HL-60/S4 treated with retinoic acid at 250 ng/mL for 4 days and 3 days (cell line): Measurements from ENCODE around the gene KIF24.
"Not testable (repeated sequence)": the region's sequence is repeated elsewhere in the genome, so short reads cannot be mapped to it uniquely, and the experiment has no call there.

ENCODE experiments used
- in situ Hi-C: fragments of 300-500 bp; cut with MboI; formaldehyde crosslinking; loops from 2 replicates; pipeline ENCODE4 v1.7.0; 2022; ENCODE audit warnings: low sequenced_read_pairs

The KIF24 gene

DNA sequence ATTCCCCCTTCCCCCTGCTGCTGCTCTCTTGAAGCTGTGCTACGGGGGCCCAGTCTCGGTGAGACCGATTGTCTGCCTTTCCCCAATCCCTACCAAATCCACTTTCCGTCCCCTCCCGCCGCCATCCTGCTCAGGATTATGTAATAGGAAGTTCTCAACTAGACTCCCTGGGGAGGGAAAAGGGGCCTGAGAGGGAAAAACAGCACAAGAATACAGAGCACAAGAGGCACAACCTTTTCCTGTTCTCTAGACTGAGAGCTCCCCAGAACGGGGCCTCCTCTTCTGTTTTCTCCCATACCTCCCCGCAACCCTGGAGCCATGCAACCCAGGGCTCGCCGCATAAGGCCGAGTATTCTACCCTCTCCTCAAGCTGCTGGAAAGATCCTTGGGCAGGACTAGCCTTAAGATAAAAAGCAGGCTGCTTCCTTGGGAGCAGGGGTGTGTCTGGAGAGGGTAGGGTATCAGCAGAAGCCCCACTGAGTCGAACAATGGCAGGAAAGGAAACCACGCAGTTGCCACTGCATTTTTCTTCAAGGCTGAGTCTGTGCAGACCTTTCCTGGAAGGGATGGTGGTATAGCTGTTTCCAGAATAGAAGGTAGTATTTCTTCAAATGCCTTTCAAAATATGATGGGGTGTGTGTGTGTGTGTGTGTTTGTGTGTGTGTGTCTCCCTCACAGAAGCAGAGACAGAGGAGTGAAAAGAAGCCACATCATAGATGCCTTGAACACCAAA, 34.7 kb upstream of the KIF24 start:
- in situ Hi-C loops, result no loop called here

DNA sequence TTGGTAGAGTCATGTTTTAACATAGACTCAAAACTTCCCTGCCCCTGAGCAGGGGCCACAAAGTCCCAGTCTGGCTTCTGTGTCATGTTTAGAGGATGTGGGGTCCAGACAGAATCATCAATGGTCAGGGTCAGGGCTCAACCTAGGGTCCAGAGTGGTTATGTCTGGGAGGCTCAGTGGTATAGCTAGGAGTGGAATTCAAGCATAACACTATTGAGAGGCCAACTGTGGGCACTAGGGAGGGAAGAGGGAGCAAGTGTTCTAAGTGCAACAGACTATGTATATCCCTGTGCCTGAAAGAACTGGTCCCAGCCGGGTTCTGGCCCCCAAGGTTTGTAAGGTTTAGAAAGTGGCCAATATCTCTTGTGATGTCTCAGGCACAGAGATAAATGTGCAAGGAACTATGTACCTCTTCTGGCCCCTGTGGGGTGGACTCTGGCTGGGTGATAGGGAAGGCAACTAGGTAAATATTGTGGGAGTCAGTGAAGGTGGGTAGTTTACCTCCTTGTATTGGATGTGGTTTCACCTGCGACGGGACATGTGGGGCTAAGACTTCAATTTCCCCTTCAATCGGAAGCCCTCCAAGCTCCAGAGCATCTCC, 33.6 kb upstream of the KIF24 start:
- in situ Hi-C loops, result no loop called here

DNA sequence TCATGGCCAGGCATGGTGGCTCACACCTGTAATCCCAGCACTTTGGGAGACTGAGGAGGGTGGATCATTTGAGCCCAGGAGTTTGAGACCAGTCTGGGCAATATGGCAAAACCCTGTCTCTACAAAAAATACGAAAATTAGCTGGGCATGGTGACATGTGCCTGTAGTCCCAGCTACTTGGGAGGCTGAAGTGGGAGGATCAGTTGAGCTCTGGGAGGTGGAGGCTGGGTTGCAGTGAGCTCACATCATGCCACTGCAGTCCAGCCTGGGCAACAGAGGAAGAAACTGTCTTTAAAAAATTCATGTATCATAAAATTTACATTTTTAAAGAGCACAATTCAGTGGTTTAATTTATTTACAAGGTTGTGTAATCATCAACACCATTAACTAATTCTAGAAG, 23.9 kb upstream of the KIF24 start:
- in situ Hi-C loops, result not testable (repeated sequence)

DNA sequence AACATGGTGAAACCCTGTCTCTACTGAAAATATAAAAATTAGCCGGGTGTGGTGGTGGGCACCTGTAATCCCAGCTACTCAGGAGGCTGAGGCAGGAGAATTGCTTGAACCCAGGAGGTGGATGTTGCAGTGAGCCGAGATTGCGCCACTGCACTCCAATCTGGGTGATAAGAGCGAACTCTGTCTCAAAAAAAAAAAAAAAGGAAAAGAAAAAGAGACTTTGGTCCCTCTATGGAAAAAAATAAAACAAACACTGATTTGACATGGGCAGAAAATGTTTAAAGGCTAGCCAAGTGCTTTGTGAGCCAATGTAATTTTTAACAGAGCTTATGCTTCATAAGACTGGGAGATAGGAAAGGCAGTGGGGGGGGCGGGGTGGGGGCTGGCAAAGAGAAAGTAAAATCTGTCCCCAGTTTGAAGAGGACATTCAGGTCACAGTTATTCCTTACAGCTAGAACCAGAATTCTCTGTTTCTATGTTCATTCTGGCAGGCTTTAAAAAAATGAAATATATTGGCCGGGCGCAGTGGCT, 23.1 kb upstream of the KIF24 start:
- in situ Hi-C loops, result not testable (repeated sequence)

DNA sequence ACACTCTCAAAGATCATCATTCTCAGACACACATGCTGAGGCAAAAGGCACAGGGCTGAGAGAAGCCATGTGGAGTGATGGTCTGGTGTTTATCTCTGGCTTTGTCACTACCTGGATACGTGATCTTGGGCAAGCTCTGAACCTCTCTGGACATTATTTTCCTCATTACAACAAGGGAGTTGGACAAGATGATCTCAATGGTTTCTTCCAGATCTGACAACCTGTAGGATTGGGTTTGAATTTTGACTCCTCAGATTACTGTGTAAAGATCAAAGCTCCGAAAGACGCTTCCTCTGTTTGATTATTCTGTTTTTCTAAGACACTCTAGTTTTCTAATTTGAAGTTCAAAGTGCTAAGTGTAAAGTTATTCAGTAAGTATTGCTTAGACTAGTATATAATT, 20.3 kb upstream of the KIF24 start:
- in situ Hi-C loops, result no loop called here

DNA sequence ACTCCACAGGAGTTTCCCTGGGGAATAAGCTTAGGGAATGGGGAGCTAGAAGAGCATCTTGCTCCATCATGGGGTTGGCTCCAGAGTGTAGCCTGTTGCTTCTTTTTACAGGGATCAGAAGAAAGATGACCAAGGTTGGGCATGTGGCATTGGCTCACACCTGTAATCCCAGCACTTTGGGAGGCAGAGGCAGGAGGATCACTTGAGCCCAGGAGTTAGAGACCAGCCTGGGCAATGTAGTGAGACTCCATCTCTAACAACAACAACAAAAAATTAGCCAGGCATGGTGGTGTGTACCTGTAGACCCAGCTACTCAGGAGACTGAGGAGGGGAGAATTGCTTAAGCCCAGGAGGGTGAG, 18.7 kb upstream of the KIF24 start:
- in situ Hi-C loops, result no loop called here

DNA sequence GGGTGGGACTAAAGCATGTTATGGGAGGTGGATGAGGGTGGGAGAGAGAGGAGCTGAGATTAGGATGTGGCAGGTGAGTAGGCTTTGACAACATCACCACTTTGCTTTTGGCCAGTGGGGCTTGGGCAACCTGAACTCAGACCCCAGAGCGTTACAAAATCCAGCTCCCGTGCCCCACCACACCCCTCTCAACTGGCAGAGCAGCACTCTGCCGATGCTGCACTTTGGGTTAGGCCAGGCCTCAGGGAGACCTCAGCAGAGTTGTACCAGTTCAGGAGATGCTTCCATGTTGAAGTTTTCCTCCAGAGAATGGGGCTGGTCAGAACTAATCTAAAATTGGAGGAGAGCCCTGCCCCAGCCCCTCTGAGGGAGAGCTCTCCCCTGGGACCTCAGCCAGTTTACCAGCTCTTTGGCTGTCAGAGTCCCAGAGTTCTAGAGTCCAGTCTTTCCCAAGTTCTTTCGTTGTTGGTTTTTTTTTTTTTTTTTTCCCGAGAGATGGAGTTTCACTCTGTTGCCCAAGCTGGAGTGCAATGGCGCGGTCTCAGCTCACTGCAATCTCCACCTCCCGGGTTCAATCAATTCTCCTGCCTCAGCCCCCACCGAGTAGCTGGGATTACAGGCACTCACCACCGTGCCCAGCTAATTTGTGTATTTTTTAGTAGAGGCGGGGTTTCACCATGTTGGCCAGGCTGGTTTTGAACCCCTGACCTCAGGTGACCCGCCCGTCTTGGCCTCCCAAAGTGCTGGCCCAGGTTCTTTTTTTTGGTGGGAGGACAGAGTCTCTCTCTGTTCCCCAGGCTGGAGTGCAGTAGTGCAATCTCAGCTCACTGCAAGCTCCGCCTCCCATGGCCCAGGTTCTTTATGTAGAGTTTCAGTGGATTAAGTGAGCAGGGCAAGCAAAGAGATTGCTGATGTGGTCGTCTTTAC, 18.1 kb upstream of the KIF24 start:
- in situ Hi-C loops, result no loop called here

DNA sequence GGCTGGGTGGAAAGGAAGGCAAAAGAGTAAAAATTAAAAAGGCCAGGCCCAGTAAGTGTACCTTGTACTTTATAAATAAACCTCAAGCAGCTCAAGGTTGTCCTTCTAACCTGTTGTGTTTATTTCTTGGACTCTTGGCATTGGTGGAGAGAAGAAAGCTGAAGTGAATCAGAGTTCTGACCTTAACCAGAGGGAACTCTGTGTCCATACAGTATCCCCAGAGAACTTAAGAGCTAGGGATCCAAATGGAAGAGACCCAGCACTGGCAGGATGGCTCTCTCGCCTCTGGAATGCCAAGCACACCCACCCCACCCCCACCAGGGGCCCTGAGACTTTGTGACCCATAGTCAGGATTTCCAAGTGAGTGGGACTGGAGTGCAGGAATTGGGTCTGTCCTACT, 14.5 kb upstream of the KIF24 start:
- in situ Hi-C loops, result no loop called here

DNA sequence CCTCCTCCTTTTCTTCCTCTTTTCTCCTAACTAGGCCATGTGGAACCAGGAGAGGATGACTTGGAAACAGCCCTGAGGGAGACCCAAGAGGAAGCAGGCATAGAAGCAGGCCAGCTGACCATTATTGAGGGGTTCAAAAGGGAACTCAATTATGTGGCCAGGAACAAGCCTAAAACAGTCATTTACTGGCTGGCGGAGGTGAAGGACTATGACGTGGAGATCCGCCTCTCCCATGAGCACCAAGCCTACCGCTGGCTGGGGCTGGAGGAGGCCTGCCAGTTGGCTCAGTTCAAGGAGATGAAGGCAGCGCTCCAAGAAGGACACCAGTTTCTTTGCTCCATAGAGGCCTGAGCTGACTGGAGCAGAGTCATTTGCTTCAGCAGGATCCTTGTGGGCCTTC, 14.0 kb upstream of the KIF24 start:
- in situ Hi-C loops, result no loop called here

DNA sequence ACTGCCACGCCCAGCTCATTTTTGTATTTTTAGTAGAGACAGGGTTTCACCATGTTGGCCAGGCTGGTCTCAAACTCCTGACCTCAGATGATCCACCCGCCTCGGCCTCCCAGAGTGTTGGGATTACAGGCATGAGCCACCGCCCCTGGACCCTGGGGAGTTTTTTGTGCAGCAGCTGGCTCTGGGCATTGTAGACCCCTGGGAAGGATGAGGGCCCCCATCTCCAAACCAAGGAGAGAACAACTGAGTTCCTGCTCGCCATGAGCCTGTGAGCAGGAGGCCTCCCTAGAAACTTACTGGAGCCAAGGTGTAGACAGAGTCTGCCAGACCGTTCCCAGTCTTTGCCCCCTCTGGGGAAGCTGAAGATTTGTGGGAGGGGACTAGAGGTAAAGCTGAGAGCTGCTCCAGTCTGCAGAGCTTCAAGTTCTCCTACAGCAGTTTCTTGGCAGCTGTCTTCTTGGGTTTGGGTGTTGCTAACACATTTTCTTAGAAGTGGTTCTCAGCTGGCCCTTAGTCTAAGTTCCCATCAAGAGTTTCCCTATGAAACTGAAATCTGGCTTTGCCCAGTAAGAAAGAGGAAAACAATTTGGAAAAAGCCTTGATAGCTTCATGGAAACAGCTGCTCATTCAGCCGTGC, 12.7 kb upstream of the KIF24 start:
- in situ Hi-C loops, result no loop called here

DNA sequence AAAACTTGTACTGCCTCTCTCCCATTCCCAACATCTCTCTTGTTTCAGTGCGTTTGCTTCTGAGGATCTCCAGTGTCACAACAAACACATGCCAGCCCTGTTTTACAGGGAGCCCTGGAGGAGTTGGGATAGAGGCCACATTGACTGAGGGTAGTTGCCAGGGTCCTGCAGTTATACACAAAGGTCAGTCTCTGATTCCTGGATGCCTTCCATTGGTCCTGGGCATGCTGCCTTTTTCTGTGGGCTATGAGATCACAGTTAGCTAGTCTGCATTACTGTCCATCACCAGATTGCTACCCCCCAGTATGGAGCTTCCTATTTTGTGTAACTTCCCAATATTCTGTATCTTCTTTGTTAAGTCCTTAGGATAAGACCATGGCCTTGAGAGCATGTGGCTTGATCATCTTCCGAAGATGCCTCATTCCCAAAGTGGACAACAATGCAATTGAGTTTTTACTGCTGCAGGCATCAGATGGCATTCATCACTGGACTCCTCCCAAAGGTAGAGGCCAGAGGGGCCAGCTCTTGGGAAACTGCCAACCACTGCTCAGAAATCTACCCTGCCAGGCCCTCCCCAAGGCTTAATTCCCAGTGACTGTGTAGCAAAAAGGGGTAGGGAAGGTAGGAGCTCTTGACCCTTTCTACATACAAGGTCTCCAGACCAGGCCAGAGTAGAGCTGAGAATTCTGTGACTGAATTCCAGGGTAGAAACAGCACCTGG, 9.8 kb upstream of the KIF24 start:
- in situ Hi-C loops, result no loop called here

DNA sequence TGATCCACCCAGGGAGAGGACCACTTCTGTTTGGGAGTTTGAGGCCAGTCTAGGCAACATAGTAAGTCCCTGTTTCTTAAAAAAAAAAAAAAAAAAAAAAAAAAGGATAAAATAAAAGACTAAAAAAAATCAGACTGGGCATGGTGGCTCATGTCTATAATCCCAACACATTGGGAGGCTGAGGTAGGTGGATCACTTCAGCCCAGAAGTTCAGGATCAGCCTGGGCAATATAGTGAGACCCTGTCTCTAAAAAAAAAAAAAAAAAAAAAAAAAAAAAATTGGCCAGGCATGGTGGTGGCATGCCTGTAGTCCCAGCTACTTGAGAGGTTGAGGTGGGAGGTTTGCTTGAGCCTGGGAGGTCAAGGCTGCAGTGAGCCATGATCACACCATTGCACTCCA, 9.0 kb upstream of the KIF24 start:
- in situ Hi-C loops, result not testable (repeated sequence)

DNA sequence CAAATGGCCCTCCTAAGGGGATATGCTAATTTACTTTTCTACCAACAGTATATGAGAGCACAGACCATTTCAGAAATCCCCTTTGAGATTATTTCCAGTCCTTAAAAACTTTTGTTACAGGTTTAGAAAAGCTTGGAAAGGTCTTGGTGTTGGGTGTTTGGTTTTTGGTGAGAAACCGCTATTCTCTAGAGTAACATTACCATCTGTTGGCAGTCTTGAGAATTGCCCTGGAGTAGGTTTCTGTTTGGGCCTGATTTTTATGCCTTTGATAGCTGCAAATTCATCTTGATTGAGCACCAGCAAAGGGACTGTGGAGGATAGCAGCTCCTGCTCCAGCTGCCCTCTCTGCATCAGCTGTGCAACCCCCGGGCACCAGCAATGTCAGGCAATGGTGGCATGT, 8.3 kb upstream of the KIF24 start:
- in situ Hi-C loops, result no loop called here

DNA sequence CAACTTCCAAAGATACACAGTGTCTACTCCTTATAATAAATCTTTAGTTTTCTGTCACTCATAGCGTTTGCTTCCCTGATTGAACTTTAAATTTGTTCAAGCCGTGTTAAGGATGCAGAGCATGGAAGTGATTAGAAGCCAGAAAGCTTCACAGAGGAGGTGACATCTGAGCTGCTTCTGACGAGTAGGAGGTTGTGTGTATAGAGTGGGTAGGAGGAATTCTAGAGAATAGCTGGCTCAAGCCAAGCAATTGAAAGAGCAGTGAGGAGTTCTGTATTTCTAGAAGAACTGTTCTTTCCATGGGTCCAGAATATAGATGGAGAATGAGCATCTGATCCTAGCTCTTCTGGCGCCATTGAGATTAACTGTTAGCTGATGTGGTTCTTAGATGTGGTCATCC, 6.3 kb upstream of the KIF24 start:
- in situ Hi-C loops, result no loop called here

DNA sequence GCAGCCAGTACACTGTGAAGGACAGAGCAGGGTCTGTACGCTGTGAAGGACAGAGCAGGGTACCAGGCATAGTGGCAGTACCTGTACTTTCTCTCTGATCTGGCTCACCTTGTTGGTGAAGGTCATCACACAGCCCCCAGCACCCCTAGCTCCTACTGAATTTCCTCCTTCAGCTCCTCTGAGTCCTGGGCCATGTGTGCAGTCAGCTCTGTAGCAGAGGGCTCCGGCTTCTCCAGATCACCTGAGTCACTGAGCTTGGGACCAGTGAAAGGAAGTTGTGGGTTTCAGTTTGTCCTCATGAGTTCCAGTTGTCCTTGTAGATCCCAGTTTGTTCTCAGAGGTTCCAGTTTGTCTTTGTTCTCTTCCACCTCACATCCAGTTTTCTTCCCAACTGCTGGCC, 5.8 kb upstream of the KIF24 start:
- in situ Hi-C loops, result no loop called here

DNA sequence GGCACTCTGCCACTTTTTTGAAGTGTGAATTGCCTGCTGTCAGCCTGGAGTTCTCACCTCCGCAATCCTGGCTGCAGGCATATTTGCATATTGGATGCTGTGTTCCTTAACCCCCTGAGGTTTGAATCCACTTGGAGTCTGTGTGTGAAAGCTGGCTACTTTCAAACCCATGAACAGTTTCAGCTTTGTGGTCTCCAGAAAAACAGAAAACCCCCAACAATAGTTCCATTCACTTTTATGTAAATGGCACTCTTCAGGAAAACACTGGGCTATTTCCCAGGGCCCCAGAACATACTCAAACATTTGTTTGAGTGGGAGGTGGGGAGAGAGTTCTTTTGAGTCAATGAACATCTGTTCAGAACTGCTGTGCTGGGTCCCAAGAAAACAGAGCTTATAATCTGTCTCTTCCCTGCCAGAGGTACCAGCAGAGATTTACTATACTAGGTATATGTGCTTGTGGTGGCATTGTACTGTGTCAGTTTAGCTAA, 5.3 kb upstream of the KIF24 start:
- in situ Hi-C loops, result no loop called here

DNA sequence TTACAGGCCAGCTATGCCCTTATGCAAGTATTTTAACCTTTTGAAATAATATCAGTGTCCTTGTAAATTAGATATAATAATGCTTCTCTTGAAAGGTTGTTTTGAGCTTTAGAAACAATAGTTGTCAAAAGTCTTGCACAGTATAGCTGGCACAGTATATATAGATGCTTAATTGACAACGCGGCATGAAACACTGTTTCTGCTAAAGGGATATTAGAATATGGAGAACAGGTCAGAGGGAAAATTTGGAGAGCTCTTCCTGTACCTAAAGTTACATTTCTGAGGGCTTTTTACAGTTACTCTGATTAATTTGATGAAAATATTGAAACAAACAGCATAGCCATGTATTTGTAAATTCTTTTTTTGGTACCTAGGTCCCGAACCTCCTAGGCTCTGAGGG, 4.8 kb upstream of the KIF24 start:
- in situ Hi-C loops, result no loop called here

DNA sequence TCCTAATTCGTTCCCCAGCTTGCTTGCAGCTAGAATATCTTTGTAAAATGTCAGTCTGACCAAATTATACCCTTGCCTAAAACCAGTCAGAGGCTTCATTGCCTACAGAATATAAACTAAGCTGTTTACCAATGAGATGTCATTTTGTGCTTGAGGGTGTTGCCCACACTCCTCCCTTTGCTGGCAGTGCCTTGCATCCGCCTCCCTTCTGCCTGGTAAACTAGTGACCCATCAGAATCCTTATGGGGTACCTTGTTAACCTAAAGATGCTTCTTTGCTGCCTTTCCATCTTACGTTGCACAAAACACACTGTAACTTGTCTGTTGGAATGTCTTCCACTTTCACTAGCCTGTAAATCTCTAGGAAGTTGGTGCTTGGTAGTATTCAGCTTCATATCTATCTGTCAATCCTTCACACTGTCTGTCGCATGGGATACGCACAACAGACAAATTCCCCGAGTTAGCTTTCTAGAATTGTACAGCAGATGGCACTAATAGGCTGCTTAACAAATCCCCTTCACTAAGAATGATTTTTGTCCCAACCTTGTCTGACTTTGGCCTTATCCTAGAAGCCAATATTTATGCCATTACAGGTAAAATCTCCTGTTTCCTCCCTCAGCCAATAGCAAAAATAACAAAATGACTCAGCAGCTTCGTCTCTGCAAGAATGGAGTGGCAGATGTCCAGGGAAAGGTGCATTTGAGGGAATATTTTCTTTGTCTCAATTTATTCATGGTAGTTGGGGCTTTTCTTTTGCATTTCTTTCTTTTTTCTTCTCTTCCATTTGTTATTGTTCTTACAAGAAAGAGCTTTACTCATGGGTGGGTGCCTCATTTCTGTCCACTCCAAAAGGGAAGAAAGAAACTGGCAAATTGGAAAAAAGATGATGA, 3.3 kb upstream of the KIF24 start:
- in situ Hi-C loops, result no loop called here

DNA sequence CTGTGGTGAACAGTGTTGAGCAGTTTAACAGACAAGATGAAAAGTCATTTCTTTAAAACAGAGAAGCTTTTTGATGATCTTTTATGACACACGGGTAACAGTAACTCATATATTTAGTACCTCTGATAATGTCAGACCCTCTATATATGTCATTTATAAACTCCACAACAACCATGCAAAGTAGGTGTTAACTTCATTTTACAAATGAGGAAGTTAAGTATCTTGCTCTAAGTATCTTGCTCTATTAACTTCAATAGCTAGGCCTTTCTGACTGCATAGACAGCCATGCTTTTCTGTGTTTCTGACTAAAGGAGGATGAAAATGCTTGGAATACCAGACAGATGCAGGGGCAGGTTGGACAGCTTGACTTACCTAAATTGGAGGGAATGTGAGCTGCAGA, 2.1 kb upstream of the KIF24 start:
- in situ Hi-C loops, result no loop called here
